A673 (cell line): Measurements from ENCODE around the gene PTH1R. TPM values are rescaled to one million over a fixed set of nuclear protein-coding genes. Genes with fewer than 3 reads are reported as not detected.
A peak's percentile ranks its signal among the peaks of the same experiment; 100 is the strongest.

Experiments used
- BruUV-seq: library from RNA; stranded (reverse); fragments of 400-500 nt; replicated peaks from 2 replicates; lab custom pipeline; 2021; lab: Mats Ljungman, UMichigan
- CTCF ChIA-PET: fragments of 300-600 bp; sonication (Branson Sonifier 250); formaldehyde crosslinking; loops from one replicate; lab custom pipeline; 2022; ENCODE audit warnings: antibody characterized with exemption; lab: Charles Lee
- POLR2A ChIA-PET: fragments of 300-600 bp; sonication (Branson Sonifier 250); formaldehyde crosslinking; loops from one replicate; lab custom pipeline; 2022; ENCODE audit warnings: antibody characterized with exemption; ENCODE audit not compliant: low non-redundant PET; lab: Charles Lee
- DNase-seq: peaks from one replicate; pipeline ENCODE4 v3.0.0-alpha.2; 2015; ENCODE audit warnings: low spot score
- H3K27ac ChIP-seq: fragments of 200-600 bp; sonication (generic); 2 replicates; pipeline ENCODE4 v1.5.1; 2016; ENCODE audit warnings: mixed run types, low read depth, mild to moderate bottlenecking, mixed read lengths, antibody characterized with exemption, low read length; ENCODE audit not compliant: poor library complexity, severe bottlenecking
- H3K27me3 ChIP-seq: fragments of 200-600 bp; sonication (generic); replicated peaks from 2 replicates; pipeline ENCODE4 v1.6.1; 2017; ENCODE audit warnings: mixed run types, low read depth, mild to moderate bottlenecking, mixed read lengths, antibody characterized with exemption, low read length; ENCODE audit not compliant: insufficient read depth, poor library complexity
- H3K36me3 ChIP-seq: fragments of 200-600 bp; sonication (generic); 2 replicates; pipeline ENCODE4 v1.6.1; 2016; ENCODE audit warnings: mixed run types, mild to moderate bottlenecking, mixed read lengths, antibody characterized with exemption, low read length; ENCODE audit not compliant: insufficient read depth, poor library complexity, severe bottlenecking
- H3K4me1 ChIP-seq: fragments of 200-600 bp; sonication (generic); 2 replicates; pipeline ENCODE4 v1.6.1; 2017; ENCODE audit warnings: mixed run types, mild to moderate bottlenecking, mixed read lengths, antibody characterized with exemption, low read length; ENCODE audit not compliant: insufficient read depth, poor library complexity, severe bottlenecking
- H3K4me3 ChIP-seq: fragments of 200-600 bp; sonication (generic); 2 replicates; pipeline ENCODE4 v1.5.1; 2016; ENCODE audit warnings: low read depth, mixed run types, mild to moderate bottlenecking, mixed read lengths, low read length; ENCODE audit not compliant: poor library complexity, severe bottlenecking
- H3K9me3 ChIP-seq: fragments of 200-600 bp; sonication (generic); 2 replicates; pipeline ENCODE4 v1.6.1; 2016; ENCODE audit warnings: mixed run types, low read depth, mild to moderate bottlenecking, mixed read lengths, antibody characterized with exemption, low read length; ENCODE audit not compliant: poor library complexity, severe bottlenecking
- EZH2 ChIP-seq: fragments of 200-600 bp; sonication (generic); IDR thresholded peaks from 2 replicates; pipeline ENCODE4 v1.6.1; 2017; ENCODE audit warnings: borderline replicate concordance, low read depth, mild to moderate bottlenecking, mixed read lengths, antibody characterized with exemption, low read length; ENCODE audit not compliant: poor library complexity, severe bottlenecking
- intact Hi-C: fragments of 100-400 bp; cut with micrococcal nuclease; formaldehyde crosslinking; loops from one replicate; pipeline ENCODE4 v1.10.0; 2022; ENCODE audit not compliant: unreplicated experiment
- total RNA-seq: library from RNA; stranded (reverse); gene quantifications from 2 replicates; pipeline ENCODE4 v1.2.3, GENCODE V29; 2021
- TF ChIP-seq, protein P1 (sequence below): fragments of 300-800, 200-600 bp; sonication (generic); conservative IDR thresholded peaks from 2 replicates; pipeline ENCODE4 v1.5.1; 2017; ENCODE audit warnings: low read depth, mild to moderate bottlenecking, antibody characterized with exemption, low read length, moderate library complexity, mixed read lengths

Gene PTH1R
- total RNA-seq, 1 experiment from 2014 or later = 1.2 TPM

DNA sequence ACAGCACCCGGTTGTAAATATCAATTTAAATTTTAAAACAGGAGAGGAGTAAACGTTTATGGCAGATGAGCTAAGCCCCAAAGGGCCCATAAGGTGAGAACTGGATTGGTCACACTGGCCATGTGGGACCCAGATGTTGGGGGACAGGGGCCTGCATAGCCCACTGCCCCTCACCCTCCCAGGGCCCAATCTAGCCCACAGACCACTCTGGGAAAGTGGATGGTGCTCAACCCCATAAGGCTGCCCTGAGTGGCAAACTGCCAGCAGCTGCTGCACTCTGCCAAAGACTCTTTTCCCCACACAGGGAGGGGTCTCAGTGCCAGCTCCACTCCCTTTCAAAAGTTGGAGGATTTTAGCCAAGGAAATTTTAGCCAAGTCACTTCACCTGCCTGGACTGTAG is 56.6 kb downstream of the PTH1R start:
- H3K4me3 ChIP-seq = no peak overlapping the region
- intact Hi-C loops = no loop called here
- no TSS peak for BruUV-seq
- no peak overlapping the region for H3K27ac ChIP-seq
- peaks cover 6% of the 10 kb centered on the region for H3K4me1 ChIP-seq
- H3K36me3 ChIP-seq = peaks cover 2% of the 10 kb centered on the region
- CTCF ChIA-PET = no interaction called here
- DNase-seq = no peak
- TF ChIP-seq, protein P1, sequence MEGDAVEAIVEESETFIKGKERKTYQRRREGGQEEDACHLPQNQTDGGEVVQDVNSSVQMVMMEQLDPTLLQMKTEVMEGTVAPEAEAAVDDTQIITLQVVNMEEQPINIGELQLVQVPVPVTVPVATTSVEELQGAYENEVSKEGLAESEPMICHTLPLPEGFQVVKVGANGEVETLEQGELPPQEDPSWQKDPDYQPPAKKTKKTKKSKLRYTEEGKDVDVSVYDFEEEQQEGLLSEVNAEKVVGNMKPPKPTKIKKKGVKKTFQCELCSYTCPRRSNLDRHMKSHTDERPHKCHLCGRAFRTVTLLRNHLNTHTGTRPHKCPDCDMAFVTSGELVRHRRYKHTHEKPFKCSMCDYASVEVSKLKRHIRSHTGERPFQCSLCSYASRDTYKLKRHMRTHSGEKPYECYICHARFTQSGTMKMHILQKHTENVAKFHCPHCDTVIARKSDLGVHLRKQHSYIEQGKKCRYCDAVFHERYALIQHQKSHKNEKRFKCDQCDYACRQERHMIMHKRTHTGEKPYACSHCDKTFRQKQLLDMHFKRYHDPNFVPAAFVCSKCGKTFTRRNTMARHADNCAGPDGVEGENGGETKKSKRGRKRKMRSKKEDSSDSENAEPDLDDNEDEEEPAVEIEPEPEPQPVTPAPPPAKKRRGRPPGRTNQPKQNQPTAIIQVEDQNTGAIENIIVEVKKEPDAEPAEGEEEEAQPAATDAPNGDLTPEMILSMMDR = no peak
- TF ChIP-seq EZH2 = no peak
- POLR2A ChIA-PET = no interaction called here
- H3K9me3 ChIP-seq = no peaks in the 10 kb centered on the region
- no peaks in the 10 kb centered on the region for H3K27me3 ChIP-seq

DNA sequence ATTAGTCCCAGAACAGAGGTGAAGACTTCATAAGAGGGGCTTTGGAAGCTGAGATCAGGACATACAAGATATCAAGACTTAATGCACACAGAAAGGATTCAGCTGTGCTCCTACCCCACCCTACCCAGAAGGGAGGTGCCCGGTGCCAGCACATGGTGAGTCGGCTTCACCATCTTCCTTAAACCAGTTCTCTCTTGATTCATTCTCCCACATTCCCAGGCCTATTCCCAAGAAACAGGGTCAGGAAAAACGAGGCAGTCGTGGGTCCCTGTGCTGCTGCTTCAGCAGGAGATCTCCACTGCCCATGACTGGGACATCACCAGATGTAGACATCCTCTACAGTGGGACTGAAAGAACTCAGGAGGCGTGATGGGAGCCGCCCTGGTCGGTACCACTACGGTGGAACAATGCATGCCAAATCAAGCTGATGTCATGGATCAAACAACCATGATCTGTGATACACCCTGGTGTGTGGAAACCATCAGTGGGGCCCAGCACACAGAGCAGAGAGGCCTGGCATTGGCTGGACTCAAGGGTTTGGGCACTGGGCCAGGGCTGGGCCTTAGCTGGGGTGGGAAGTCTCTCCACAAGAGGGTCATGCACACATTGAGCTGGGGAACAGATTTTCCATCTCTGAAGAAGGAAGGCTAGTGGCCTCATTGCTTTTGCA is 57.1 kb downstream of the PTH1R start:
- no peaks in the 10 kb centered on the region for H3K9me3 ChIP-seq
- CTCF ChIA-PET = interaction anchor here (1.6 kb wide), 1 partner anchor 12 kb away, joined by 4 read pairs; no protein-coding TSS in a partner anchor
- no peak for DNase-seq
- peaks cover 2% of the 10 kb centered on the region for H3K36me3 ChIP-seq
- no TSS peak for BruUV-seq
- TF ChIP-seq, protein P1 = no peak
- no peak for TF ChIP-seq EZH2
- H3K27ac ChIP-seq = peak overlapping the region; percentile 16
- H3K27me3 ChIP-seq = no peaks in the 10 kb centered on the region
- intact Hi-C loops = no loop called here
- H3K4me1 ChIP-seq = peaks cover 6% of the 10 kb centered on the region
- POLR2A ChIA-PET = no interaction called here
- no peak overlapping the region for H3K4me3 ChIP-seq

DNA sequence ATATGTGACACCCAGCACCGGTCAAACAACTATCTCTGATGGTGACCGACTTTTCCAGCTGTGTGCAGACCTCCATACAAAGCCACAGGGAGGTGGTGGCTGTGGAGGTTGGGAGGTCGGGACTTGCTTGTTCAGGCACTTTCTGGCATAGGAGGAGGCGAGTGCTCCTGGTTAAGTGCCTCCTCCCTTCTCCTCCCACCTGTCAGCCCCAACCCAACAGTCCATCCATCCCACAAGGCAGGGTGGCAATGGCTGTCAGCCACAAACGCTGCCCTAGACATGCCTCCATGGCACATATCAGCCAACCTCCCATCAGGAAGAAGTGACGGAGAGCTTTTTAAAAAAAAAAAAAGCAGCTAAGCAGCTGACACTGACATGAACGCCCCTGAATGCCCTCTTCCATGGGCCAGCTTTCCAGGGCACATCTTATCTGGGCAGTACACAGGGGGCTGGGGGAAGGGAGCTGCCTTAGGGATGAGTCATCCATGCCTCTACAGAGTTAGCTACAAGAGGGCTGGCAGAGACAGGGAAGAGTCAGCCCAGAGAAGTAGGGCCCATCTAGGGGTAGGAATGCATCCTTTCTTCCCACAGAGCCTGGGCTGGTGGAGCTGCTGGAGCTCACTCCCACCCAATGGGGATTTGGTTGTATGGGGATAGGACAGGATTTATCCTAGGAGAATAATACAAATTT is 57.8 kb downstream of the PTH1R start:
- Histone ChIP-seq H3K4me1 (peaks cover 6% of the 10 kb centered on the region), H3K4me3 (no peak overlapping the region), H3K27me3 (no peaks in the 10 kb centered on the region), H3K36me3 (peaks cover 2% of the 10 kb centered on the region), H3K27ac (peak overlapping the region; percentile 16), H3K9me3 (no peaks in the 10 kb centered on the region)
- no TSS peak for BruUV-seq
- ChIA-PET CTCF (interaction anchor here (1.6 kb wide), 1 partner anchor 12 kb away, joined by 4 read pairs; no protein-coding TSS in a partner anchor), POLR2A (no interaction called here)
- intact Hi-C loops = no loop called here
- no peak for TF ChIP-seq EZH2
- TF ChIP-seq, protein P1 = 0 out of 2 replicates have a peak, but pooled peaks have one; percentile 17
- peak; percentile 75 for DNase-seq
